Left renal cortex interstitium (tissue), 4 donors: Measurements from ENCODE around the gene ERICH2. TPM values are rescaled to one million over a fixed set of nuclear protein-coding genes. Genes with fewer than 3 reads are reported as not detected.
A peak's percentile ranks its signal among the peaks of the same experiment; 100 is the strongest.

Experiments
- DNase-seq, 4 donors: peaks; one replicate each; pipeline ENCODE4 v3.0.0-alpha.2; 2013; ENCODE audit warnings: low read depth in 4 of 4, low spot score in 2 of 4, missing footprints in 1 of 4
- polyA plus RNA-seq, 4 donors: library from polyadenylated mRNA; unstranded; fragments of 120-200 nt; gene quantifications; one replicate each; pipeline ENCODE4 v1.2.1, GENCODE V29; 2013; ENCODE audit not compliant: insufficient read length in 4 of 4

The ERICH2 gene
- polyA plus RNA-seq, 4 donors, result 1.5 to 2.9 (median 2.1) TPM

- DNase-seq, result peak in 2 of 4 donors; percentile 52 to 66
These were observed 45.7 kb downstream of the ERICH2 start for GRCh38 chr2:170815746-170816503.

GRCh38 chr2:170816504-170817092 lies 46.4 kb downstream of the ERICH2 start, which contains the start of gene GAD1:
GAD1 (plus strand) TSS chr2:170816887; CDS start chr2:170818592, 1,705 bp downstream.
- no peak for DNase-seq

DNA sequence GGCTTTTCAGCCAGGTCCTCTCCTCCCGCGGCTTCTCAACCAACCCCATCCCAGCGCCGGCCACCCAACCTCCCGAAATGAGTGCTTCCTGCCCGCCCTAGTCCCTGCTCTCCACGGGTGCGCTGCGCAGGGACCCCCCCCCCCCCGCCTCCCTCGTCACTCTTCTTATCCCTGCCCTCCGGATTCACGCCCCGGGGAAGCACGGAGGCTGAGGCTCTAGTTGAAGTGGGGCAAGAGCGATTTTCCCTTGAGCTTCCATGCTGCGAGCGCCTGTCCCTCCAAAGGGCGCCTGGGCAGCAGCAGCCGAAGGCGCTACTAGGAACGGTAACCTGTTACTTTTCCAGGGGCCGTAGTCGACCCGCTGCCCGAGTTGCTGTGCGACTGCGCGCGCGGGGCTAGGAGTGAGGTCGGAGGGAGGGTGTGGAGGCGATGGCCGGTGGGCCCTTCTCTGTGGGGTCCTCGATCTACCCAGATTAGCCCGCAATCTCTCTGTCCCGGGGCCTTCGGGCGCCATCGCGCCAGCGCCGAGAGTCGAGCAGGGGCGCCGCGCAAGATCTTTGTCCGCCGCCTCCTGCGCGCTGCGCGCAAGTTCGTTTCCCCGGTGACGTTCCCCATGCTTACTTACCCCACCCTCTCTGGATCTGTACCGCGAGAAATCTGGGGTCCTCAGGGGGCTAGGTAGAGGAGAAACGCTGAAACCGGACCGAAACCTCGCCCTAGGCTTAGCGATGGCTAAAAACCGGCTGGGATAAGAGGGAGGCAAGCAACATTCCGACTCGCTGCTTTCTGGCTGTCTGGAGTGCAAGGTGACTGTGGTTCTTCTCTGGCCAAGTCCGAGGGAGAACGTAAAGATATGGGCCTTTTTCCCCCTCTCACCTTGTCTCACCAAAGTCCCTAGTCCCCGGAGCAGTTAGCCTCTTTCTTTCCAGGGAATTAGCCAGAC lies 47.2 kb downstream of the ERICH2 start:
- DNase-seq, result no peak

GRCh38 chr2:170818036-170818751 lies 48.0 kb downstream of the ERICH2 start:
- DNase-seq, result no peak

GRCh38 chr2:170818752-170819470 lies 48.7 kb downstream of the ERICH2 start:
- DNase-seq, result no peak

- no peak for DNase-seq
These were observed 49.8 kb downstream of the ERICH2 start for GRCh38 chr2:170819680-170820664.

DNA sequence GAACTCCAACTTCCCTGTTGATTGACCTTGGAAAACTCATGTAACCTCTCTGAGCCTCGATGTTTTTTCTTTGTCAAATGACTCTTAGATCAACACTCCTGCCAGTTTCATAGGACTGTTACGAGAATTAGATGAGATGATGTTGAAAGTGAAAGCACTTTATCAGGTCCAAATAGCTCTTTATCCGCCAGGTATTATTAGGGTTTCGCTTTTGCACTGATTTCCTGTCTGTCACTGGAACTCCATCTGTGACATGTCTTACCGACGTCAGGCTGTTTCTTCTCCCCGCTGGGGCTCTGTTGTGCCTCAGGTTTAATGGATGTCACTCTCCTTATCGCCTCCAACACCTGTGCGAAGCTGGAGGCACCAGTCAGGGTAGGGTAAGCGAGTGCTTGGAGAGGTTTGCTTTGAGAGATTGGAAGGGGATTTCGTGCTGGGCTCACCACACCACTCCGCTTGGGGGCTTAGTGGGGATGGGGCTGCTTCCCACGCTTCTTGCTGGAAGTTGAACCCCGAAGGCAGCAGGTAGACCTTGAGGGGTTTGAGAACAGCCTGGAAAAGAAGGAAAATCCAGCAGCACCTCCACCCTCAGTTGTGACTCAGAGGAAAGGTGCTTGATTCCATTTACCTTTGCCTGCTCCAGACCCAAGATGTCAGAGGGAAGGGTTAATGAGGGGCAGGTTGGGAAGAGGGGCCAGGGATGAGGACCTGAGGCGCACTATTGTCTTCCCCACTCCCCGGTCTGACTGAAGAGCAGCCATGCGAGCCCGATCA lies 50.8 kb downstream of the ERICH2 start:
- DNase-seq, result no peak

DNA sequence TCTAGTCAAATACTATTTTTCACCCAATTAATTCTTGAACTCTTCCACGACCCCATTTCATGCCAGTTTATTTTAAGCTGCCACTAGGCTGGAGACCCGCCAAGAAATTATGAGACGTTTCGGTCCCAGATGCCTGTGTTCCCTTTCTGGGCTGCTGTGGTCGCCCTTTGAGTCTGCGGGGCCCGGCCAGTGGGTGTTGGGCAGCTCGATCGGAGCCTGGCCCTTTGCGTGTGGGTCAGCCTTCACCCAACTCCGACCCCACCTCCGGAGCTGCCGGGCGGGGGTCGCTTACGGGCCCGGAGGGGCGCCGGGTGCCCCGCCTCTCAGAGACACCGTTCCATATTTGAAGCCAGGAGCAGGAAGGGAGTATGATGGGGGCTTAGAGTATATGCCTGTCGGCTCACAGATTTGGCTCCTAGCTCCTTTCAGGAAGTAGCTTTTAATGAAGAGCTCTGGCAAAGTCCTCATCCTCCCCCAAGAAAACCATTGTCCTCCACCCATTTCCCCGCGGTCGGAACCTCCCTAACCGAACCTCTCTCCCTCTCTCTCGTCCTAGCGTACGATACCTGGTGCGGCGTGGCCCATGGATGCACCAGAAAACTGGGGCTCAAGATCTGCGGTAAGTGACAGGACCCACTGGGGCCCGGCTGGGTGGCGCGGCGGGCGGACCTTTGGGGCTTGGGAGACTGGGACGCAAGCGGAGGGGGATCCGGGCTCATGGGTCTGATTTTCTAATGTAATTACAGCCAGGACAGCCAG lies 51.5 kb downstream of the ERICH2 start:
- DNase-seq, result no peak

DNA sequence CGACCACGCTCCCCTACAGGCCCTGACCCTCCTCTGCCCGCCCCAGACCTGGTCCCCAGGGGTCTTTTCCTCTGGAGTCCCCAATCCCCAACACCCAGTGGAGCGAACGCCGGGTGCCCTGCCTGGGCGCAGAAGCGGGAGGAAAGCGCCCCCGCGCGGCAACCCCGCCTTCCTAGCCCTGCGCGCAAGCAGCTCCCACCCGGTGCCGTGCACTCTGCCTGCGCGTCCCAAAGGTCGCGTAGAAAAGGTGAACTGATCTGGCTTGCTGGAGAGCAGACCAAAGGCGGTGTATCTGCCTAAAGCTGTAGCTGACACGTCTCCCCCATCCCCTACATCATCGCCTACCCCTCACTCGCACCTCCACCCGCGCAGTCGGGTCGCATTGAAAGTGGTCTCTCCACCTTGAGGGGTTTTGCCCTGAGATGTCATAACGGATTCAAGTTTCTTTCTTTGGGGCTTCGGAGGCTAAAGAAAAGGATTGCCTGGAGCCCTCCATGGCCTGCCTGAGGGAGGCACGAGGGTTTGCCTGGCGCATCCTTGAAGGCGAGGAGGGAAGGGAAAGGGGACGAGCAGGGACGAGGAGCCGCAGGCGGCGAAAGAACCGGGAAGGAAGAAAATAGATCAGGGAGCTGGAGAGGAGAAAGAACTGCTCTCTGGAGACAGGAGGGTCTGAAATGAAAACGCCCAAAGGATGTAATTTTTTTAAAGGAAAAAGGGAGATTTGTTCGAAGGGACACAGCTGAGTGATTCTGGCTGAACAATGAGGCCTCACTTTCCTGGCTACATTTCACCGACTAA lies 52.3 kb downstream of the ERICH2 start:
- DNase-seq, result no peak

- DNase-seq, result no peak
These were observed 53.1 kb downstream of the ERICH2 start for GRCh38 chr2:170823088-170823897.

DNA sequence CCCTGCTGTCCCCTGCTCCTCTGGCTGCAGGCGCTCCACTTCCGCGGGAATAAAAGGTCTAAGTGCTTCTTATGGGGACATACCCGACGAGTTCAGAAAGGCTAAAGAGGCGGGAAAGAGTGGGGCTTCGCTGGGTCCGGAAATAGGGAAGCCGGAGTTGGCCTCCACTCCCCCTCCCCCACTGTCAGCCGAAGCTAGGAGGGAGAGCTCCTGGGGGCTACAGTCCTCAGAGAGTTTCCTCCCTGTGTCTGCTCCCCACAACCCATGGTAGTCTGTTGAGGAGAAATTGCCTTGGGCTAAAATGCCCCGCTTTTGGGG lies 53.7 kb downstream of the ERICH2 start:
- no peak for DNase-seq

DNA sequence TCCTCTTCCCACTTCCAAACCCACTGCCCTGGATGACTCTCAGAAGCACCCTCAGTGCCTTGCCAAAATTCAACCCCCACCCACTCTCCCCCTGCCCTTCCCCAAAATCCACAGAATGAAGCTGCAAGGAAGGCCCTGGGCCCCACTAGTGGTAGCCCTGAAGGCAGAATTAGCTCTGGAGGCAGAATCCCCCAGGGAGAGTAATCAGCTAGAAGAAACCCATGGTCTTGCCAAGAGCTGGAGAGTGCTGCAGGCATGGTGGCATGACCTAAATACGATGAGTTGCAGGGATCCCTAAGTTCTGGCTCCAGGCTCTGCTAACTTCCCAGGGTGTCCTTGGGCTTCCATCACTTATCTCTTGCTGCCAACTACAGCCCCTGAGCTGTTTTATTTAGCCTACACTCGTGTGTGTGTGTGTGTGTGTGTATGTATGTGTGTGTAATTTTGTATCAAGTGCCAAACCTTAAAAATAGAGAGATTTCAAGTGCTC lies 54.4 kb downstream of the ERICH2 start:
- DNase-seq, result no peak

DNA sequence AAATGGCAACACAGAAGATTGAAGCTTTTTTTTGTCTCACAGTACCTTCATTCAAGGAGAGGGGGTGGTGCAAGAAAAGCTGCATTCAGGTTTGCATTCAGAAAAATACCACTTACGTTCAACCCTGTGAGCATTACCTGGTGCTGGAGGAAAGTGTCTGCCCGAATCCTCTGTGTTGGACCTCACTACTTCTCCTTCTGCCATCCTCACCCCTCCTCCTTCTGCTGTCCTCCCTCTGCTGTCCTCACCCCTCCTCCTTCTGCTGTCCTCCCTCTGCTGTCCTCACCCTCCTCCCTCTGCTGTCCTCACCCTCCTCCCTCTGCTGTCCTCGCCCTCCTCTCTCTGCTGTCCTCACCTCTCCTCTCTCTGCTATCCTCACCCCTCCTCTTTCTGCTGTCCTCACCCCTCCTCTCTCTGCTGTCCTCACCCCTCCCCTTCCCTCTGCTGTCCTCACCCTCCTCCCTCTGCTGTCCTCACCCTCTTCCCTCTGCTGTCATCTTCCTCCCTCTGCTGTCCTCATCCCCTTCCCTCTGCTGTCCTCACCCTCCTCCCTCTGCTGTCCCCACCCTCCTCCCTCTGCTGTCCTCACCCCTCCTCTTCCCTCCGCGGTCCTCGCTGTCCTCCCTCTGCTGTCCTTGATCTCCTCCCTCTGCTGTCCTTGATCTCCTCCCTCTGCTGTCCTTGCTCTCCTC lies 57.8 kb downstream of the ERICH2 start:
- DNase-seq, result no peak

GRCh38 chr2:170828533-170828916 lies 58.3 kb downstream of the ERICH2 start:
- no peak for DNase-seq

GRCh38 chr2:170829036-170829435 lies 58.9 kb downstream of the ERICH2 start:
- DNase-seq, result no peak
